Measurements from ENCODE around the gene CIB4.

Gene CIB4

GRCh38 chr2:26650713-26651469 lies 9.7 kb upstream of the CIB4 start:
- no peak for TF ChIP-seq CTCF (IDR thresholded peaks at IDR 0.05; ENCODE audit: low read length, missing control alignments)
- no peak overlapping the region for H3K4me3 ChIP-seq (replicated peaks; ENCODE audit: low read depth, low read length)
- DNase-seq (ENCODE audit: low read depth), result no peak

GRCh38 chr2:26649992-26650712 lies 9.0 kb upstream of the CIB4 start:
- no peak for DNase-seq (ENCODE audit: low read depth)
- TF ChIP-seq CTCF (IDR thresholded peaks at IDR 0.05; ENCODE audit: low read length, missing control alignments), result no peak
- no peak overlapping the region for H3K4me3 ChIP-seq (replicated peaks; ENCODE audit: low read depth, low read length)

GRCh38 chr2:26649322-26649721 lies 8.2 kb upstream of the CIB4 start:
- TF ChIP-seq CTCF (IDR thresholded peaks at IDR 0.05; ENCODE audit: low read length, missing control alignments), result no peak
- no peak for DNase-seq (ENCODE audit: low read depth)
- no peak overlapping the region for H3K4me3 ChIP-seq (replicated peaks; ENCODE audit: low read depth, low read length)

- TF ChIP-seq CTCF (IDR thresholded peaks at IDR 0.05; ENCODE audit: low read length, missing control alignments), result no peak
- DNase-seq (ENCODE audit: low read depth), result no peak
- H3K4me3 ChIP-seq (replicated peaks; ENCODE audit: low read depth, low read length), result no peak overlapping the region
These were observed 7.3 kb upstream of the CIB4 start for GRCh38 chr2:26648516-26648915.

GRCh38 chr2:26647981-26648380 lies 6.8 kb upstream of the CIB4 start:
- H3K4me3 ChIP-seq (replicated peaks; ENCODE audit: low read depth, low read length), result no peak overlapping the region
- no peak for DNase-seq (ENCODE audit: low read depth)
- TF ChIP-seq CTCF (IDR thresholded peaks at IDR 0.05; ENCODE audit: low read length, missing control alignments), result no peak

- DNase-seq (ENCODE audit: low read depth), result no peak
- no peak overlapping the region for H3K4me3 ChIP-seq (replicated peaks; ENCODE audit: low read depth, low read length)
- TF ChIP-seq CTCF (IDR thresholded peaks at IDR 0.05; ENCODE audit: low read length, missing control alignments), result no peak
These were observed 6.0 kb upstream of the CIB4 start for GRCh38 chr2:26646986-26647672.

Measured in fibroblast of pulmonary artery (primary cell).